Suprapubic skin (tissue), 4 donors: Measurements from ENCODE around the gene GZF1. TPM values are rescaled to one million over a fixed set of nuclear protein-coding genes. Genes with fewer than 3 reads are reported as not detected.

ENCODE experiments used
- DNase-seq, 2 donors: peaks; one replicate each; pipeline ENCODE4 v3.0.0-alpha.2; 2019; ENCODE audit warnings: low spot score in 2 of 2
- H3K27ac ChIP-seq: fragments of 200-600 bp; sonication (generic); one replicate; pipeline ENCODE4 v1.5.1; 2019
- H3K27me3 ChIP-seq: fragments of 200-600 bp; sonication (generic); one replicate; pipeline ENCODE4 v1.5.1; 2019
- H3K36me3 ChIP-seq: fragments of 200-600 bp; sonication (generic); one replicate; pipeline ENCODE4 v1.5.1; 2019
- H3K4me1 ChIP-seq: fragments of 200-600 bp; sonication (generic); one replicate; pipeline ENCODE4 v1.5.1; 2019
- H3K4me3 ChIP-seq: fragments of 200-600 bp; sonication (generic); one replicate; pipeline ENCODE4 v1.5.1; 2019; ENCODE audit warnings: mild to moderate bottlenecking
- H3K9me3 ChIP-seq: fragments of 200-600 bp; sonication (generic); one replicate; pipeline ENCODE4 v1.5.1; 2019
- CTCF ChIP-seq, 2 donors: fragments of 200-600 bp in 1 of 2; fragments of 450-650 bp in 1 of 2; sonication (generic) in 1 of 2; IDR thresholded peaks; one replicate each; pipeline ENCODE4 v1.5.1; 2016 to 2019; ENCODE audit warnings: antibody characterized with exemption in 2 of 2, mild to moderate bottlenecking in 1 of 2, moderate library complexity in 1 of 2
- EP300 ChIP-seq: sonication (generic); formaldehyde crosslinking; IDR thresholded peaks from one replicate; pipeline ENCODE4 v1.6.1; 2017; ENCODE audit warnings: antibody characterized with exemption
- POLR2A ChIP-seq, 2 donors: fragments of 450-650 bp; IDR thresholded peaks; one replicate each; pipeline ENCODE4 v1.6.1; 2017; ENCODE audit warnings: antibody characterized with exemption in 2 of 2, mild to moderate bottlenecking in 2 of 2, moderate library complexity in 2 of 2
- POLR2AphosphoS5 ChIP-seq, 3 donors: sonication (generic); formaldehyde crosslinking; IDR thresholded peaks; one replicate each; pipeline ENCODE4 v1.6.1; 2017; ENCODE audit warnings: antibody characterized with exemption in 3 of 3
- WGBS: methylation state at CpG from one replicate; pipeline ENCODE4 v1.1.5; 2018; 5-methylcytosine and 5-hydroxymethylcytosine counted together
- total RNA-seq, 4 donors: library from RNA; depleted of rRNA; stranded (reverse); fragments of >200 nt; gene quantifications; one replicate each; pipeline ENCODE4 v1.1.0, GENCODE V29; 2016

The GZF1 gene
- total RNA-seq, 4 donors from 2014 or later = 11.1 to 19.1 (median 15.2) TPM

GRCh38 chr20:23369072-23369823, 7.3 kb downstream of the GZF1 start:
- TF ChIP-seq CTCF (IDR thresholded peaks at IDR 0.05) (no peak), POLR2A (IDR thresholded peaks at IDR 0.05) (no peak), POLR2AphosphoS5 (IDR thresholded peaks at IDR 0.05) (no peak), EP300 (no peak)
- DNase-seq = no peak
- no peaks in the 10 kb centered on the region for H3K9me3 ChIP-seq
- no peaks in the 10 kb centered on the region for H3K27me3 ChIP-seq
- H3K4me1 ChIP-seq = peaks cover 20% of the 10 kb centered on the region
- H3K36me3 ChIP-seq = peaks cover 67% of the 10 kb centered on the region
- WGBS = 97% methylated on average over 14 of the region's 14 CpGs
- no peak overlapping the region for H3K27ac ChIP-seq
- no peak overlapping the region for H3K4me3 ChIP-seq

- H3K4me3 ChIP-seq = no peak overlapping the region
- WGBS = 92% methylated on average over 5 of the region's 5 CpGs
- H3K4me1 ChIP-seq = peaks cover 20% of the 10 kb centered on the region
- peaks cover 69% of the 10 kb centered on the region for H3K36me3 ChIP-seq
- no peaks in the 10 kb centered on the region for H3K9me3 ChIP-seq
- H3K27ac ChIP-seq = no peak overlapping the region
- no peaks in the 10 kb centered on the region for H3K27me3 ChIP-seq
- DNase-seq = no peak
- no peak for TF ChIP-seq POLR2AphosphoS5 (IDR thresholded peaks at IDR 0.05)
- no peak for TF ChIP-seq POLR2A (IDR thresholded peaks at IDR 0.05)
These were observed 8.3 kb downstream of the GZF1 start for GRCh38 chr20:23370274-23370673.

GRCh38 chr20:23370873-23371272, 8.9 kb downstream of the GZF1 start:
- no peak overlapping the region for H3K4me3 ChIP-seq
- peaks cover 70% of the 10 kb centered on the region for H3K36me3 ChIP-seq
- no peak overlapping the region for H3K27ac ChIP-seq
- peaks cover 15% of the 10 kb centered on the region for H3K4me1 ChIP-seq
- no peaks in the 10 kb centered on the region for H3K27me3 ChIP-seq
- DNase-seq = no peak
- no peak for TF ChIP-seq EP300
- TF ChIP-seq POLR2A (IDR thresholded peaks at IDR 0.05) = no peak
- no peak for TF ChIP-seq CTCF (IDR thresholded peaks at IDR 0.05)
- TF ChIP-seq POLR2AphosphoS5 (IDR thresholded peaks at IDR 0.05) = no peak
- 77% methylated on average over 3 of the region's 3 CpGs for WGBS
- no peaks in the 10 kb centered on the region for H3K9me3 ChIP-seq

- Histone ChIP-seq H3K9me3 (no peaks in the 10 kb centered on the region), H3K27me3 (no peaks in the 10 kb centered on the region), H3K4me3 (no peak overlapping the region), H3K36me3 (peaks cover 76% of the 10 kb centered on the region), H3K27ac (no peak overlapping the region), H3K4me1 (peaks cover 9% of the 10 kb centered on the region)
- TF ChIP-seq CTCF (IDR thresholded peaks at IDR 0.05) (no peak), POLR2AphosphoS5 (IDR thresholded peaks at IDR 0.05) (no peak), EP300 (no peak), POLR2A (IDR thresholded peaks at IDR 0.05) (no peak)
- no peak for DNase-seq
- 76% methylated on average over 4 of the region's 4 CpGs for WGBS
These were observed 9.5 kb downstream of the GZF1 start for GRCh38 chr20:23371496-23371895.

GRCh38 chr20:23374441-23374840, 12.5 kb downstream of the GZF1 start:
- 91% methylated on average over 5 of the region's 5 CpGs for WGBS
- Histone ChIP-seq H3K36me3 (peaks cover 87% of the 10 kb centered on the region), H3K4me1 (no peaks in the 10 kb centered on the region), H3K27me3 (no peaks in the 10 kb centered on the region), H3K9me3 (no peaks in the 10 kb centered on the region), H3K27ac (no peak overlapping the region), H3K4me3 (no peak overlapping the region)
- TF ChIP-seq EP300 (no peak), POLR2A (IDR thresholded peaks at IDR 0.05) (no peak), POLR2AphosphoS5 (IDR thresholded peaks at IDR 0.05) (no peak), CTCF (IDR thresholded peaks at IDR 0.05) (no peak)
- DNase-seq = no peak
